Muscle layer of colon (tissue), 2 donors: ENCODE measurements around the gene HES5.

Source experiments
- H3K27ac ChIP-seq: one replicate; pipeline ENCODE4 v1.7.0; 2013; ENCODE audit warnings: low read depth, mild to moderate bottlenecking, low read length, moderate library complexity
- H3K27me3 ChIP-seq, 2 donors: one replicate each; pipeline ENCODE4 v1.7.0; 2013; ENCODE audit warnings: low read length in 2 of 2, mild to moderate bottlenecking in 2 of 2; ENCODE audit not compliant: insufficient read depth in 2 of 2, control insufficient read depth in 1 of 2
- H3K36me3 ChIP-seq: one replicate; pipeline ENCODE4 v1.7.0; 2013; ENCODE audit warnings: mild to moderate bottlenecking, low read length; ENCODE audit not compliant: insufficient read depth
- H3K4me1 ChIP-seq: one replicate; pipeline ENCODE4 v1.7.0; 2013; ENCODE audit warnings: mild to moderate bottlenecking, low read length; ENCODE audit not compliant: insufficient read depth
- H3K4me3 ChIP-seq, 2 donors: one replicate each; pipeline ENCODE4 v1.7.0; 2013; ENCODE audit warnings: low read length in 2 of 2, low read depth in 1 of 2, mild to moderate bottlenecking in 1 of 2, moderate library complexity in 1 of 2
- H3K9ac ChIP-seq: one replicate; pipeline ENCODE4 v1.7.0; 2013; ENCODE audit warnings: low read length
- H3K9me3 ChIP-seq: one replicate; pipeline ENCODE4 v1.7.0; 2013; ENCODE audit warnings: mild to moderate bottlenecking, low read length
- donor health status: abdominal sarcoma.
- donor health status: Adenocarcinoma of cecum.

HES5 gene

GRCh38 chr1:2543543-2544092 lies 13.6 kb upstream of the HES5 start:
- Histone ChIP-seq H3K27me3 (peaks cover 0 to 86% of the 10 kb centered on the region in 2 donors), H3K4me1 (peaks cover 19% of the 10 kb centered on the region), H3K36me3 (no peaks in the 10 kb centered on the region), H3K9ac (no peak overlapping the region), H3K27ac (no peak overlapping the region), H3K4me3 (no peak overlapping the region), H3K9me3 (no peaks in the 10 kb centered on the region)

GRCh38 chr1:2542246-2542915 lies 12.3 kb upstream of the HES5 start:
- Histone ChIP-seq H3K9me3 (no peaks in the 10 kb centered on the region), H3K27ac (no peak overlapping the region), H3K27me3 (peaks cover 0 to 89% of the 10 kb centered on the region in 2 donors), H3K9ac (no peak overlapping the region), H3K4me3 (no peak overlapping the region), H3K36me3 (no peaks in the 10 kb centered on the region), H3K4me1 (peaks cover 10% of the 10 kb centered on the region)

- H3K4me1 ChIP-seq: peaks cover 5% of the 10 kb centered on the region
Measured at GRCh38 chr1:2541619-2542245, 11.7 kb upstream of the HES5 start.

GRCh38 chr1:2540816-2541492 lies 10.9 kb upstream of the HES5 start:
- no peaks in the 10 kb centered on the region for H3K36me3 ChIP-seq
- H3K4me3 ChIP-seq: no peak overlapping the region
- H3K4me1 ChIP-seq: peaks cover 5% of the 10 kb centered on the region
- no peaks in the 10 kb centered on the region for H3K9me3 ChIP-seq
- H3K27ac ChIP-seq: no peak overlapping the region
- H3K9ac ChIP-seq: no peak overlapping the region
- H3K27me3 ChIP-seq: peaks cover 0 to 87% of the 10 kb centered on the region in 2 donors

More at GRCh38 chr1:2541619-2542245, 11.7 kb upstream of the HES5 start:
- no peak overlapping the region for H3K27ac ChIP-seq
- H3K4me3 ChIP-seq: no peak overlapping the region
- H3K9ac ChIP-seq: no peak overlapping the region
- no peaks in the 10 kb centered on the region for H3K9me3 ChIP-seq
- H3K27me3 ChIP-seq: peaks cover 0 to 87% of the 10 kb centered on the region in 2 donors
- H3K36me3 ChIP-seq: no peaks in the 10 kb centered on the region

GRCh38 chr1:2539312-2539907 lies 9.3 kb upstream of the HES5 start:
- Histone ChIP-seq H3K4me3 (no peak overlapping the region), H3K4me1 (peaks cover 3% of the 10 kb centered on the region), H3K36me3 (no peaks in the 10 kb centered on the region), H3K9ac (no peak overlapping the region), H3K27ac (no peak overlapping the region), H3K27me3 (peaks cover 4 to 84% of the 10 kb centered on the region in 2 donors), H3K9me3 (no peaks in the 10 kb centered on the region)

- H3K36me3 ChIP-seq: no peaks in the 10 kb centered on the region
- no peaks in the 10 kb centered on the region for H3K4me1 ChIP-seq
- no peak overlapping the region for H3K4me3 ChIP-seq
- H3K27me3 ChIP-seq: peaks cover 4 to 84% of the 10 kb centered on the region in 2 donors
- no peak overlapping the region for H3K27ac ChIP-seq
- H3K9me3 ChIP-seq: no peaks in the 10 kb centered on the region
- no peak overlapping the region for H3K9ac ChIP-seq
Measured at GRCh38 chr1:2538872-2539271, 8.8 kb upstream of the HES5 start.

- Histone ChIP-seq H3K36me3 (no peaks in the 10 kb centered on the region), H3K27me3 (peaks cover 6 to 84% of the 10 kb centered on the region in 2 donors), H3K9me3 (no peaks in the 10 kb centered on the region), H3K4me1 (no peaks in the 10 kb centered on the region), H3K4me3 (no peak overlapping the region), H3K9ac (no peak overlapping the region), H3K27ac (no peak overlapping the region)
Measured at GRCh38 chr1:2538376-2538775, 8.3 kb upstream of the HES5 start.

GRCh38 chr1:2537784-2538115 lies 7.7 kb upstream of the HES5 start:
- Histone ChIP-seq H3K36me3 (no peaks in the 10 kb centered on the region), H3K9me3 (no peaks in the 10 kb centered on the region), H3K27me3 (peaks cover 13 to 84% of the 10 kb centered on the region in 2 donors), H3K4me1 (no peaks in the 10 kb centered on the region), H3K27ac (no peak overlapping the region), H3K9ac (no peak overlapping the region), H3K4me3 (no peak overlapping the region)

GRCh38 chr1:2535981-2536380 lies 5.9 kb upstream of the HES5 start:
- no peaks in the 10 kb centered on the region for H3K9me3 ChIP-seq
- H3K36me3 ChIP-seq: no peaks in the 10 kb centered on the region
- no peak overlapping the region for H3K9ac ChIP-seq
- H3K27ac ChIP-seq: no peak overlapping the region
- H3K27me3 ChIP-seq: peaks cover 19 to 89% of the 10 kb centered on the region in 2 donors
- H3K4me3 ChIP-seq: no peak overlapping the region
- peaks cover 5% of the 10 kb centered on the region for H3K4me1 ChIP-seq

- peaks cover 10% of the 10 kb centered on the region for H3K4me1 ChIP-seq
- peaks cover 25 to 89% of the 10 kb centered on the region in 2 donors for H3K27me3 ChIP-seq
- no peak overlapping the region for H3K4me3 ChIP-seq
- H3K9ac ChIP-seq: no peak overlapping the region
- no peaks in the 10 kb centered on the region for H3K9me3 ChIP-seq
- no peak overlapping the region for H3K27ac ChIP-seq
- no peaks in the 10 kb centered on the region for H3K36me3 ChIP-seq
Measured at GRCh38 chr1:2535455-2535854, 5.4 kb upstream of the HES5 start.

- Histone ChIP-seq H3K27ac (no peak overlapping the region), H3K4me1 (peaks cover 12% of the 10 kb centered on the region), H3K36me3 (no peaks in the 10 kb centered on the region), H3K9ac (no peak overlapping the region), H3K27me3 (peaks cover 25 to 89% of the 10 kb centered on the region in 2 donors), H3K9me3 (no peaks in the 10 kb centered on the region), H3K4me3 (no peak overlapping the region)
Measured at GRCh38 chr1:2534687-2535441, 4.8 kb upstream of the HES5 start.
